Keratinocyte (primary cell): Measurements from ENCODE around the gene ACSL6. TPM values are rescaled to one million over a fixed set of nuclear protein-coding genes. Genes with fewer than 3 reads are reported as not detected.

Source experiments
- DNase-seq: peaks from one replicate; pipeline ENCODE4 v3.0.0-alpha.2; 2011; ENCODE audit warnings: low read depth, missing footprints, low spot score
- FAIRE-seq: peaks from 2 replicates; lab custom pipeline; 2011; peaks lifted over from hg19 to GRCh38; lab: Jason Lieb, UNC
- H2AFZ ChIP-seq: 2 replicates; pipeline ENCODE4 v1.6.0; 2012; ENCODE audit warnings: low read length, control low read depth, inconsistent platforms; ENCODE audit not compliant: control insufficient read depth
- H3K27ac ChIP-seq: 2 replicates; pipeline ENCODE4 v1.5.1; 2011; ENCODE audit warnings: low read length; ENCODE audit not compliant: control insufficient read depth, insufficient read depth
- H3K27me3 ChIP-seq: 3 replicates; pipeline ENCODE4 v1.6.0; 2011; ENCODE audit warnings: low read length; ENCODE audit not compliant: control insufficient read depth, insufficient read depth; ENCODE audit errors: extremely low read depth
- H3K36me3 ChIP-seq, 2 experiments: 2 replicates in 1 of 2; 3 replicates in 1 of 2; pipeline ENCODE4 v1.5.1; 2011; ENCODE audit warnings: low read length in 2 of 2, mild to moderate bottlenecking in 1 of 2; ENCODE audit not compliant: control insufficient read depth in 2 of 2, insufficient read depth in 2 of 2; ENCODE audit errors: extremely low read depth in 1 of 2
- H3K4me1 ChIP-seq: 3 replicates; pipeline ENCODE4 v1.5.1; 2011; ENCODE audit warnings: low read length; ENCODE audit not compliant: control insufficient read depth, insufficient read depth; ENCODE audit errors: extremely low read depth
- H3K4me2 ChIP-seq: 3 replicates; pipeline ENCODE4 v1.6.0; 2011; ENCODE audit warnings: low read depth, low read length; ENCODE audit not compliant: control insufficient read depth, insufficient read depth; ENCODE audit errors: extremely low read depth
- H3K4me3 ChIP-seq, 3 experiments: fragments of 200-600 bp in 1 of 3; sonication (generic) in 1 of 3; 2 replicates in 2 of 3; 3 replicates in 1 of 3; pipeline ENCODE4 v1.5.1; 2011 to 2016; ENCODE audit warnings: low read length in 3 of 3, mild to moderate bottlenecking in 3 of 3, control low read depth in 2 of 3, inconsistent platforms in 1 of 3, low read depth in 1 of 3, mixed read lengths in 1 of 3, mixed run types in 1 of 3, moderate library complexity in 1 of 3; ENCODE audit not compliant: control insufficient read depth in 2 of 3, insufficient read depth in 2 of 3; ENCODE audit errors: extremely low read depth in 1 of 3
- H3K79me2 ChIP-seq: 2 replicates; pipeline ENCODE4 v1.6.0; 2012; ENCODE audit warnings: low read length; ENCODE audit not compliant: control insufficient read depth, insufficient read depth
- H3K9ac ChIP-seq: 3 replicates; pipeline ENCODE4 v1.6.0; 2011; ENCODE audit warnings: low read length; ENCODE audit not compliant: control insufficient read depth, insufficient read depth; ENCODE audit errors: extremely low read depth
- H3K9me1 ChIP-seq: 3 replicates; pipeline ENCODE4 v1.6.0; 2011; ENCODE audit warnings: low read length; ENCODE audit not compliant: control insufficient read depth, insufficient read depth; ENCODE audit errors: extremely low read depth
- H3K9me3 ChIP-seq: 2 replicates; pipeline ENCODE4 v1.5.1; 2012; ENCODE audit warnings: low read depth, low read length; ENCODE audit not compliant: control insufficient read depth
- H4K20me1 ChIP-seq: 3 replicates; pipeline ENCODE4 v1.6.0; 2011; ENCODE audit warnings: low read length; ENCODE audit not compliant: control insufficient read depth, insufficient read depth; ENCODE audit errors: extremely low read depth
- EZH2 ChIP-seq: IDR thresholded peaks from one replicate; pipeline ENCODE4 v1.6.1; 2012; ENCODE audit warnings: inconsistent platforms, mild to moderate bottlenecking, low read length, moderate library complexity
- dilution Hi-C: fragments of 300-500 bp; cut with MboI; formaldehyde crosslinking; loops from one replicate; pipeline ENCODE4 v1.7.0; 2020; ENCODE audit warnings: low sequenced_read_pairs; ENCODE audit not compliant: extremely low pct_ligation_motif_present
- polyA plus RNA-seq, 5 experiments: library from polyadenylated mRNA; depleted of rRNA in 3 of 5; stranded (reverse) in 3 of 5; stranded (forward) in 1 of 5; unstranded in 1 of 5; fragments of >200 nt; gene quantifications; 1 replicate in 1 of 5; 2 replicates in 3 of 5; 3 replicates in 1 of 5; pipeline versions ENCODE4 v1.2.1 to v1.2.3, GENCODE V29; 2011 to 2012; ENCODE audit warnings: missing spikeins in 2 of 5, low read depth in 1 of 5, low replicate concordance in 1 of 5
- TF ChIP-seq, protein P1 (sequence below), 3 experiments: IDR thresholded peaks in 1 of 3; conservative IDR thresholded peaks in 1 of 3; optimal IDR thresholded peaks in 1 of 3; 2 replicates in 2 of 3; 3 replicates in 1 of 3; pipeline versions ENCODE3 to v1.5.1; 2011; ENCODE audit warnings: low read length in 3 of 3, mild to moderate bottlenecking in 3 of 3, moderate library complexity in 2 of 3, control low read depth in 1 of 3, inconsistent platforms in 1 of 3; ENCODE audit not compliant: insufficient read depth in 2 of 3; ENCODE audit errors: extremely low read depth in 1 of 3

ACSL6 gene
- polyA plus RNA-seq, 1 donor (not counting 4 experiments of a cell fraction or from before 2014, with no cell fraction given), result 0.18 TPM

GRCh38 chr5:131942016-131942415 is 69.4 kb downstream of the ACSL6 start:
- FAIRE-seq (no peak), DNase-seq (no peak)
- Histone ChIP-seq H3K4me3 (no peak overlapping the region), H3K4me2 (no peak overlapping the region), H3K79me2 (no peaks in the 10 kb centered on the region), H3K9me3 (no peaks in the 10 kb centered on the region), H3K36me3 (no peaks in the 10 kb centered on the region), H3K9me1 (no peaks in the 10 kb centered on the region), H2AFZ (no peak overlapping the region), H3K9ac (no peak overlapping the region), H3K27ac (no peak overlapping the region), H3K27me3 (no peaks in the 10 kb centered on the region), H3K4me1 (no peaks in the 10 kb centered on the region), H4K20me1 (no peaks in the 10 kb centered on the region)
- dilution Hi-C loops, result no loop called here
- TF ChIP-seq, protein P1, sequence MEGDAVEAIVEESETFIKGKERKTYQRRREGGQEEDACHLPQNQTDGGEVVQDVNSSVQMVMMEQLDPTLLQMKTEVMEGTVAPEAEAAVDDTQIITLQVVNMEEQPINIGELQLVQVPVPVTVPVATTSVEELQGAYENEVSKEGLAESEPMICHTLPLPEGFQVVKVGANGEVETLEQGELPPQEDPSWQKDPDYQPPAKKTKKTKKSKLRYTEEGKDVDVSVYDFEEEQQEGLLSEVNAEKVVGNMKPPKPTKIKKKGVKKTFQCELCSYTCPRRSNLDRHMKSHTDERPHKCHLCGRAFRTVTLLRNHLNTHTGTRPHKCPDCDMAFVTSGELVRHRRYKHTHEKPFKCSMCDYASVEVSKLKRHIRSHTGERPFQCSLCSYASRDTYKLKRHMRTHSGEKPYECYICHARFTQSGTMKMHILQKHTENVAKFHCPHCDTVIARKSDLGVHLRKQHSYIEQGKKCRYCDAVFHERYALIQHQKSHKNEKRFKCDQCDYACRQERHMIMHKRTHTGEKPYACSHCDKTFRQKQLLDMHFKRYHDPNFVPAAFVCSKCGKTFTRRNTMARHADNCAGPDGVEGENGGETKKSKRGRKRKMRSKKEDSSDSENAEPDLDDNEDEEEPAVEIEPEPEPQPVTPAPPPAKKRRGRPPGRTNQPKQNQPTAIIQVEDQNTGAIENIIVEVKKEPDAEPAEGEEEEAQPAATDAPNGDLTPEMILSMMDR (optimal IDR thresholded peaks at IDR 0.05 in 1 of 3, IDR thresholded peaks at IDR 0.05 in 1 of 3, conservative IDR thresholded peaks at IDR 0.05 in 1 of 3; ENCODE audit: extremely low read depth in 1 of 3, insufficient read depth in 2 of 3, low read length in 3 of 3), result no peak
- TF ChIP-seq EZH2, result no peak

GRCh38 chr5:131939690-131940345 is 71.6 kb downstream of the ACSL6 start:
- FAIRE-seq (no peak), DNase-seq (no peak)
- Histone ChIP-seq H4K20me1 (no peaks in the 10 kb centered on the region), H3K4me1 (no peaks in the 10 kb centered on the region), H3K9me1 (no peaks in the 10 kb centered on the region), H2AFZ (no peak overlapping the region), H3K79me2 (no peaks in the 10 kb centered on the region), H3K9ac (no peak overlapping the region), H3K9me3 (no peaks in the 10 kb centered on the region), H3K36me3 (no peaks in the 10 kb centered on the region), H3K4me2 (no peak overlapping the region), H3K4me3 (no peak overlapping the region), H3K27me3 (no peaks in the 10 kb centered on the region), H3K27ac (no peak overlapping the region)
- TF ChIP-seq EZH2, result no peak
- TF ChIP-seq, protein P1 (optimal IDR thresholded peaks at IDR 0.05 in 1 of 3, IDR thresholded peaks at IDR 0.05 in 1 of 3, conservative IDR thresholded peaks at IDR 0.05 in 1 of 3; ENCODE audit: extremely low read depth in 1 of 3, insufficient read depth in 2 of 3, low read length in 3 of 3), result no peak
- dilution Hi-C loops, result no loop called here
